Lower leg skin (tissue), 3 donors: ENCODE data around the gene PPARA.

ENCODE experiments used
- POLR2A ChIP-seq, 2 donors: fragments of 450-650 bp; IDR thresholded peaks; one replicate each; pipeline ENCODE4 v1.6.1; 2016 to 2017; ENCODE audit warnings: antibody characterized with exemption in 2 of 2, mild to moderate bottlenecking in 1 of 2, moderate library complexity in 1 of 2
- TF ChIP-seq, protein P1 (sequence below), 3 donors: fragments of 450-650 bp; IDR thresholded peaks; one replicate each; pipeline ENCODE4 v1.5.1; 2016; ENCODE audit warnings: antibody characterized with exemption in 3 of 3, mild to moderate bottlenecking in 3 of 3, moderate library complexity in 2 of 3

DNA sequence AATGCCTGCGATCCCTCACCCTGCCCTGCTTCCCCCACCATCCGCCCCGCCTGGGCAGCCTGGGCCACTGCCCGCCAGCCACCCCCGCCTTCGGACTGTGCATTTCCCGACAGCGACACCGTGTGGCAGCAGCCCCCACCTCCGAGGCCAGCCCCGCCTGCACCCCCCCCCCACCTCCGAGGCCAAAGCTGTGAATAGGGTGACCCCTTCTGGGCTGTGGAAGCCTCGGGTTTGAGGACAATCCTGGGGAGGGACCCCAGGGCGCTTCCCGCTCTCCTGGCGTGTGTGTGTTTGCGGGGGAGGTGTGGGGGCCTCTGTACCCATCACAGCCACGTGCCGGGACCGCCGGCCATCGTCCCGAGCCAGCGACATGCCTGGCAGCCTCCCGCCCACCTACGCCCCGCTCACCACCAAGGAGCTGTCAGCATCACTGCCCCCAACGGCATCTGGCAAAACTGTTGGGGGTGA is 33.8 kb upstream of the PPARA start:
- TF ChIP-seq, protein P1, sequence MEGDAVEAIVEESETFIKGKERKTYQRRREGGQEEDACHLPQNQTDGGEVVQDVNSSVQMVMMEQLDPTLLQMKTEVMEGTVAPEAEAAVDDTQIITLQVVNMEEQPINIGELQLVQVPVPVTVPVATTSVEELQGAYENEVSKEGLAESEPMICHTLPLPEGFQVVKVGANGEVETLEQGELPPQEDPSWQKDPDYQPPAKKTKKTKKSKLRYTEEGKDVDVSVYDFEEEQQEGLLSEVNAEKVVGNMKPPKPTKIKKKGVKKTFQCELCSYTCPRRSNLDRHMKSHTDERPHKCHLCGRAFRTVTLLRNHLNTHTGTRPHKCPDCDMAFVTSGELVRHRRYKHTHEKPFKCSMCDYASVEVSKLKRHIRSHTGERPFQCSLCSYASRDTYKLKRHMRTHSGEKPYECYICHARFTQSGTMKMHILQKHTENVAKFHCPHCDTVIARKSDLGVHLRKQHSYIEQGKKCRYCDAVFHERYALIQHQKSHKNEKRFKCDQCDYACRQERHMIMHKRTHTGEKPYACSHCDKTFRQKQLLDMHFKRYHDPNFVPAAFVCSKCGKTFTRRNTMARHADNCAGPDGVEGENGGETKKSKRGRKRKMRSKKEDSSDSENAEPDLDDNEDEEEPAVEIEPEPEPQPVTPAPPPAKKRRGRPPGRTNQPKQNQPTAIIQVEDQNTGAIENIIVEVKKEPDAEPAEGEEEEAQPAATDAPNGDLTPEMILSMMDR (IDR thresholded peaks at IDR 0.05), result peak in 1 of 3 donors; percentile 78
- no peak for TF ChIP-seq POLR2A (IDR thresholded peaks at IDR 0.05)
